HepG2 (cell line): ENCODE data around the gene CNNM1. TPM values are rescaled to one million over a fixed set of nuclear protein-coding genes. Genes with fewer than 3 reads are reported as not detected.

ENCODE experiments used
- ADNP ChIP-seq: sonication (generic); formaldehyde crosslinking; IDR thresholded peaks from 2 replicates; pipeline ENCODE4 v1.4.0; 2020; ENCODE audit warnings: missing genetic modification reagents
- CCAR2 ChIP-seq: fragments of 200-400 bp; formaldehyde crosslinking; optimal IDR thresholded peaks from 2 replicates; pipeline ENCODE3; 2018; ENCODE audit warnings: low read depth, mild to moderate bottlenecking, low read length, moderate library complexity
- DMAP1 ChIP-seq: IDR thresholded peaks from 2 replicates; pipeline ENCODE4 v1.6.1; 2016
- FOXO1 ChIP-seq: sonication (generic); formaldehyde crosslinking; IDR thresholded peaks from 2 replicates; pipeline ENCODE4 v1.4.0; 2020; ENCODE audit warnings: missing genetic modification reagents
- HHEX ChIP-seq: IDR thresholded peaks from 2 replicates; pipeline ENCODE4 v1.6.1; 2016; ENCODE audit warnings: control low read depth
- HMG20A ChIP-seq: IDR thresholded peaks from 2 replicates; pipeline ENCODE4 v1.6.1; 2016; ENCODE audit warnings: borderline replicate concordance
- HNF4A ChIP-seq: sonication (generic); formaldehyde crosslinking; IDR thresholded peaks from 2 replicates; pipeline ENCODE4 v1.4.0; 2020; ENCODE audit warnings: missing genetic modification reagents
- KDM1A ChIP-seq: IDR thresholded peaks from 2 replicates; pipeline ENCODE4 v1.6.1; 2016; ENCODE audit warnings: missing compliant biosample characterization
- NFKBIZ ChIP-seq: IDR thresholded peaks from 2 replicates; pipeline ENCODE4 v1.6.1; 2018; ENCODE audit warnings: missing genetic modification reagents, missing compliant biosample characterization
- NR2C2 ChIP-seq: sonication (generic); formaldehyde crosslinking; IDR thresholded peaks from 2 replicates; pipeline ENCODE4 v1.4.0; 2020; ENCODE audit warnings: missing genetic modification reagents, mild to moderate bottlenecking, moderate library complexity, borderline replicate concordance
- PHF21A ChIP-seq: sonication (generic); formaldehyde crosslinking; IDR thresholded peaks from 2 replicates; pipeline ENCODE4 v1.5.0; 2020; ENCODE audit warnings: mild to moderate bottlenecking, missing genetic modification reagents
- PHF5A ChIP-seq: IDR thresholded peaks from one replicate; pipeline ENCODE4 v1.6.1; 2018; ENCODE audit warnings: low read depth, missing genetic modification reagents; ENCODE audit not compliant: unreplicated experiment
- SALL1 ChIP-seq: sonication (generic); formaldehyde crosslinking; IDR thresholded peaks from 2 replicates; pipeline ENCODE4 v1.8.0; 2022; ENCODE audit warnings: mild to moderate bottlenecking, missing genetic modification reagents
- SIX1 ChIP-seq: sonication (generic); formaldehyde crosslinking; IDR thresholded peaks from 2 replicates; pipeline ENCODE4 v1.4.0; 2020; ENCODE audit warnings: missing genetic modification reagents, borderline replicate concordance
- SOX13 ChIP-seq, 3 experiments: fragments of 450-650 bp in 1 of 3; sonication (generic) in 1 of 3; formaldehyde crosslinking in 1 of 3; IDR thresholded peaks in 2 of 3; conservative IDR thresholded peaks in 1 of 3; 2 replicates each; pipeline versions ENCODE4 v1.5.0 to v1.6.1; 2016 to 2020; ENCODE audit warnings: antibody characterized with exemption in 1 of 3, mild to moderate bottlenecking in 1 of 3, missing compliant biosample characterization in 1 of 3, missing genetic modification reagents in 1 of 3, moderate library complexity in 1 of 3
- SP5 ChIP-seq: IDR thresholded peaks from 2 replicates; pipeline ENCODE4 v1.6.1; 2016; ENCODE audit warnings: low read depth, borderline replicate concordance
- TEAD3 ChIP-seq: optimal IDR thresholded peaks from 2 replicates; pipeline ENCODE3; 2016; ENCODE audit warnings: borderline replicate concordance
- ZNF224 ChIP-seq: sonication (generic); formaldehyde crosslinking; IDR thresholded peaks from 2 replicates; pipeline ENCODE4 v1.5.0; 2020; ENCODE audit warnings: mild to moderate bottlenecking, missing genetic modification reagents
- ZNF343 ChIP-seq: sonication (generic); formaldehyde crosslinking; IDR thresholded peaks from 2 replicates; pipeline ENCODE4 v1.4.0; 2020; ENCODE audit warnings: mild to moderate bottlenecking, missing genetic modification reagents
- ZNF674 ChIP-seq: sonication (generic); formaldehyde crosslinking; IDR thresholded peaks from 2 replicates; pipeline ENCODE4 v1.5.0; 2020; ENCODE audit warnings: low read depth, mild to moderate bottlenecking, missing genetic modification reagents
- ZNF709 ChIP-seq: sonication (generic); formaldehyde crosslinking; IDR thresholded peaks from 2 replicates; pipeline ENCODE4 v1.5.0; 2020; ENCODE audit warnings: mild to moderate bottlenecking, missing genetic modification reagents
- ZNF720 ChIP-seq: sonication (generic); formaldehyde crosslinking; IDR thresholded peaks from 2 replicates; pipeline ENCODE4 v1.4.0; 2020; ENCODE audit warnings: missing genetic modification reagents
- ZNF891 ChIP-seq: sonication (generic); formaldehyde crosslinking; IDR thresholded peaks from 2 replicates; pipeline ENCODE4 v1.5.0; 2020; ENCODE audit warnings: mild to moderate bottlenecking, missing genetic modification reagents
- polyA plus RNA-seq, 8 experiments: library from polyadenylated mRNA; depleted of rRNA in 3 of 8; stranded (reverse) in 7 of 8; unstranded in 1 of 8; fragments of >200 nt; fragmentation: Illumina TruSeq in 4 of 8; extraction: Trizol in 4 of 8; gene quantifications; 2 replicates each; pipeline versions ENCODE4 v1.2.1 to v1.2.3, GENCODE V29; 2011 to 2016; ENCODE audit warnings: low read depth in 4 of 8, missing spikeins in 1 of 8, mixed read lengths in 1 of 8; ENCODE audit not compliant: insufficient read depth in 1 of 8
- total RNA-seq, 5 experiments: library from RNA; depleted of rRNA; stranded (reverse); fragments of >200 nt; fragmentation: Illumina TruSeq; extraction: Trizol; gene quantifications; 2 replicates each; pipeline ENCODE4 v1.2.3, GENCODE V29; 2016; ENCODE audit warnings: low read depth in 1 of 5
- TF ChIP-seq, protein P1 (sequence below): IDR thresholded peaks from 2 replicates; pipeline ENCODE4 v1.6.1; 2018; ENCODE audit warnings: missing genetic modification reagents, mild to moderate bottlenecking, missing compliant biosample characterization
- TF ChIP-seq, protein P2 (sequence below): sonication (generic); formaldehyde crosslinking; IDR thresholded peaks from 2 replicates; pipeline ENCODE4 v1.4.0; 2020; ENCODE audit warnings: missing genetic modification reagents
- TF ChIP-seq, protein P3 (sequence below): sonication (generic); formaldehyde crosslinking; IDR thresholded peaks from 2 replicates; pipeline ENCODE4 v1.8.0; 2022; ENCODE audit warnings: mild to moderate bottlenecking, missing genetic modification reagents, borderline replicate concordance
- TF ChIP-seq, protein P4 (sequence below): sonication (generic); formaldehyde crosslinking; IDR thresholded peaks from 2 replicates; pipeline ENCODE4 v1.5.1; 2020; ENCODE audit warnings: mild to moderate bottlenecking, missing genetic modification reagents, moderate library complexity

Gene CNNM1
- total and polyA plus RNA-seq, 2 of the 13 experiments (the other 11 are each of a cell fraction or from before 2014, with no cell fraction given) = 4.3 to 9.6 TPM

DNA sequence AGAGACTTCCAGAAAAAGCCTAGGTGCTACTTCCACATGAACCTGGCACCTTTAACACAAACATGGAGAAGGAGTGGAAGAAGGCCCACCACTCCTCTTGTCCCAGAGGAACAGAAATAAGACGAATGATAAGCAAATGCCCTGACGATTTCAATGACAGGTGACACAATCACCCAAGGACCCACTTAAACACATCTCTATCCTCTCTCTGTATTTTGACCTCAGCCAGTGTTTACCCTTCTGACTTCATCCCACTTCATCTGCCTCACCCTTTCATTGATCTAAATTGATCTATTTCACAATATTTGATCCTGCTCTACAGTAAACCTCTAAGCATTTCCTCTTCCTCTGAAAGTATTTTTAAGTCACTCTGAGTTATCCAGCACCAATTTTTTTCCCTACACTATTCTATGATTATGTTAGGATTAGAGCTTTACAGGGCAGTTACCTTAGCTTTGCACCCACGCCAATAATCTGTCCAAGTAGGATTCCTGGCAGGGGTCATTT, 92.1 kb downstream of the CNNM1 start (continued):
- TF ChIP-seq, protein P1, sequence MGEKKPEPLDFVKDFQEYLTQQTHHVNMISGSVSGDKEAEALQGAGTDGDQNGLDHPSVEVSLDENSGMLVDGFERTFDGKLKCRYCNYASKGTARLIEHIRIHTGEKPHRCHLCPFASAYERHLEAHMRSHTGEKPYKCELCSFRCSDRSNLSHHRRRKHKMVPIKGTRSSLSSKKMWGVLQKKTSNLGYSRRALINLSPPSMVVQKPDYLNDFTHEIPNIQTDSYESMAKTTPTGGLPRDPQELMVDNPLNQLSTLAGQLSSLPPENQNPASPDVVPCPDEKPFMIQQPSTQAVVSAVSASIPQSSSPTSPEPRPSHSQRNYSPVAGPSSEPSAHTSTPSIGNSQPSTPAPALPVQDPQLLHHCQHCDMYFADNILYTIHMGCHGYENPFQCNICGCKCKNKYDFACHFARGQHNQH = peak; percentile 48; the same call in 1 of the 2 replicates
- TF ChIP-seq SALL1 (CRISPR knock-in tag) (peak; percentile 75), CCAR2 (no peak), SIX1 (CRISPR knock-in tag) (peak; percentile 86), PHF5A (CRISPR knock-in tag) (no peak), TEAD3 (CRISPR knock-in tag) (peak; percentile 70), HHEX (CRISPR knock-in tag) (peak; percentile 67), HNF4A (CRISPR knock-in tag) (peak; percentile 92), ZNF343 (CRISPR knock-in tag) (no peak), PHF21A (CRISPR knock-in tag) (peak; percentile 92), ZNF720 (CRISPR knock-in tag) (no peak), NR2C2 (CRISPR knock-in tag) (peak; percentile 48; the same call in 1 of the 2 replicates), SP5 (CRISPR knock-in tag) (peak; percentile 84), HMG20A (peak; percentile 91), KDM1A (CRISPR knock-in tag) (0 out of 2 replicates have a peak, but pooled peaks have one; percentile 27), ZNF674 (CRISPR knock-in tag) (no peak), ZNF709 (CRISPR knock-in tag) (0 out of 2 replicates have a peak, but pooled peaks have one; percentile 55), ZNF891 (CRISPR knock-in tag) (no peak), SOX13 (IDR thresholded peaks at IDR 0.05) (peak; percentile 46; the same call in 1 of the 2 replicates), SOX13 (CRISPR knock-in tag; conservative IDR thresholded peaks at IDR 0.05 in 1 of 2, IDR thresholded peaks at IDR 0.05 in 1 of 2) (peak in 1 of 2 experiments; percentile 88; a peak in 2 of 4 replicates), NFKBIZ (CRISPR knock-in tag) (peak; percentile 85; the same call in 1 of the 2 replicates), ZNF224 (no peak), DMAP1 (CRISPR knock-in tag) (no peak), ADNP (no peak), FOXO1 (CRISPR knock-in tag) (peak; percentile 84; the same call in 1 of the 2 replicates)
- TF ChIP-seq, protein P2, sequence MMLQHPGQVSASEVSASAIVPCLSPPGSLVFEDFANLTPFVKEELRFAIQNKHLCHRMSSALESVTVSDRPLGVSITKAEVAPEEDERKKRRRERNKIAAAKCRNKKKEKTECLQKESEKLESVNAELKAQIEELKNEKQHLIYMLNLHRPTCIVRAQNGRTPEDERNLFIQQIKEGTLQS = peak; percentile 84
- TF ChIP-seq, protein P3, sequence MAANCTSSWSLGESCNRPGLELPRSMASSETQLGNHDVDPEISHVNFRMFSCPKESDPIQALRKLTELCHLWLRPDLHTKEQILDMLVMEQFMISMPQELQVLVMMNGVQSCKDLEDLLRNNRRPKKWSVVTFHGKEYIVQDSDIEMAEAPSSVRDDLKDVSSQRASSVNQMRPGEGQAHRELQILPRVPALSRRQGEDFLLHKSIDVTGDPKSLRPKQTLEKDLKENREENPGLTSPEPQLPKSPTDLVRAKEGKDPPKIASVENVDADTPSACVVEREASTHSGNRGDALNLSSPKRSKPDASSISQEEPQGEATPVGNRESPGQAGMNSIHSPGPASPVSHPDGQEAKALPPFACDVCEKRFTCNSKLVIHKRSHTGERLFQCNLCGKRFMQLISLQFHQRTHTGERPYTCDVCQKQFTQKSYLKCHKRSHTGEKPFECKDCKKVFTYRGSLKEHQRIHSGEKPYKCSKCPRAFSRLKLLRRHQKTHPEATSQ (CRISPR knock-in tag) = peak; percentile 70
- TF ChIP-seq, protein P4, sequence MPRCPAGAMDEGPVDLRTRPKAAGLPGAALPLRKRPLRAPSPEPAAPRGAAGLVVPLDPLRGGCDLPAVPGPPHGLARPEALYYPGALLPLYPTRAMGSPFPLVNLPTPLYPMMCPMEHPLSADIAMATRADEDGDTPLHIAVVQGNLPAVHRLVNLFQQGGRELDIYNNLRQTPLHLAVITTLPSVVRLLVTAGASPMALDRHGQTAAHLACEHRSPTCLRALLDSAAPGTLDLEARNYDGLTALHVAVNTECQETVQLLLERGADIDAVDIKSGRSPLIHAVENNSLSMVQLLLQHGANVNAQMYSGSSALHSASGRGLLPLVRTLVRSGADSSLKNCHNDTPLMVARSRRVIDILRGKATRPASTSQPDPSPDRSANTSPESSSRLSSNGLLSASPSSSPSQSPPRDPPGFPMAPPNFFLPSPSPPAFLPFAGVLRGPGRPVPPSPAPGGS (CRISPR knock-in tag) = no peak
